Activated naive CD4-positive, alpha-beta T cell treated with anti-CD3 and anti-CD28 coated beads, Interleukin-2, amount 50 U/mL, for 16 hours (primary cell): ENCODE results near the gene RAB18.
"Not testable (repeated sequence)": the region's sequence is repeated elsewhere in the genome, so short reads cannot be mapped to it uniquely, and the experiment has no call there.

Experiments used
- DNase-seq: peaks from one replicate; pipeline ENCODE4 v3.0.0-alpha.2; 2020

RAB18 gene

DNA sequence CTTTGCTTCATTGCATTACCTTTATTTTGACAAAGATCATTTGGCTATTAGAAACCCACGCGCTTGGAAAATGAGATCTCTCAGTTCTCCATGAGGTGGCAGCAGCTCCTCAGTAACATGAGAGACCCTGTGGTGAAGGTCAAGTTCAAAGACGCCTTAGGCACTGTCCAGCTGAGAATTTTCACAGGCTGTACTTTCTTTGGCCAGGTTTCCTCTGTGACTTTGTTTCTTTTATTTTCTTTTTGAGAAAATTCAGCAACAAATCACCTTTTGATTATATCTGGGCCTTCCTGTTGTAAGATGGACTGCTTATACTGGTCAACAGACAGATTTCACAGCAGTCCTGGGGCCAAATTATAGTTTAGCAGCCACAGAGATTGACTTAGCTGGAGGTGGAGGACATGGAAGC is 54.5 kb downstream of the RAB18 start:
- no peak for DNase-seq

DNA sequence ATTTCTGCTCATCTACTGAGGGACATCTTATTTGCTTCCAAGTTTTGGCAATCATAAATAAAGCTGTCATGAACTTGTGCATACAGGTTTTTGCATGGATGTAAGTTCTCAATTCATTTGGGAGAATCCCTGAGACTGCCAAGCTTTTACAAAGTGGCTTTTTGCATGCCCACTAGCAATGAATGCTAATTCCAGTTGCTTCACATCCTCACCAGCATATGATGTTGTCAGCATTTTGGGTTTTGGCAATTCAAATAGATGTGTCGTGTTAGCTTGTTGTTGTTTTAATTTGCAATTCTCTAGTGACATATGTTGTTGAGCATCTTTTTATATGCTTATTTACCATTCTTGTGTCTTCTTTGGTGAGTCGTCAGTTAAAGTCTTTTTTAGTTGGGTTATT is 57.2 kb downstream of the RAB18 start:
- DNase-seq, result no peak

DNA sequence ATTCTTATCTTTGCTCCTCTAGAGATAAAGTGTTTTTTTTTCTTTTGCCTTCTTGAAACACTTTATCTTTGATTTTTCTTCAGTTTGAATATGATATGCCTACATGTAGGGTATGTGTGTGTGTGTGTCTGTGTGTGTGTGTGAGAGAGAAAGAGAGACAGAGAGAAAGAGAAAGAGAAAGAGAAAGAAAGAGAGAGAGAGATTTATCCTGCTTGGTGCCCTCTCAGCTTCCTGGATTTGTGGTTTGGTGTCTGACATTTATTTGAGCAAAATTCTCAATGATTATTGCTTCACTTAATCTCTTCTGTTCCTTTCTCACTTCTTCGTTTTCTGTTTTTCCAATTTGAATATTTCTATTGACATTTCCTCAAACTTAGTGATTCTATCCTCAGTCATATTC is 60.3 kb downstream of the RAB18 start:
- no peak for DNase-seq

DNA sequence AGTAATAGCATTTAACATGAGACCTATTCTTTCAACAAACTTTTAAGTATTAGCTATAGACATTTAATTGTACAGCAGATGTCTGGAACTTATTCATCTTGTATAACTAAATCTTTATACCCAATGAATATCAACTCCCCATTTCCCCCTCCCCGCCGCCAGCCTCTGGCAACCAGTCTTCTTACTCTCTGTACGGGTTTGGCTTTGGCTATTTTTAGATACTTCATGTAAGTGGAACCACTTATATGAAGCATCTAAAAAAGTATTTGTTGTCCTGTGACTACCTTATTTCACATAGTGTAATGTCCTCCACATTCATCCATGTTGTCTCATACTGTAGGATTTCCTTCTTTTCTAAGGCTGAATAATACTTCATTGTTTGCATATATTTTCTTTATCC is 60.8 kb downstream of the RAB18 start:
- no peak for DNase-seq

DNA sequence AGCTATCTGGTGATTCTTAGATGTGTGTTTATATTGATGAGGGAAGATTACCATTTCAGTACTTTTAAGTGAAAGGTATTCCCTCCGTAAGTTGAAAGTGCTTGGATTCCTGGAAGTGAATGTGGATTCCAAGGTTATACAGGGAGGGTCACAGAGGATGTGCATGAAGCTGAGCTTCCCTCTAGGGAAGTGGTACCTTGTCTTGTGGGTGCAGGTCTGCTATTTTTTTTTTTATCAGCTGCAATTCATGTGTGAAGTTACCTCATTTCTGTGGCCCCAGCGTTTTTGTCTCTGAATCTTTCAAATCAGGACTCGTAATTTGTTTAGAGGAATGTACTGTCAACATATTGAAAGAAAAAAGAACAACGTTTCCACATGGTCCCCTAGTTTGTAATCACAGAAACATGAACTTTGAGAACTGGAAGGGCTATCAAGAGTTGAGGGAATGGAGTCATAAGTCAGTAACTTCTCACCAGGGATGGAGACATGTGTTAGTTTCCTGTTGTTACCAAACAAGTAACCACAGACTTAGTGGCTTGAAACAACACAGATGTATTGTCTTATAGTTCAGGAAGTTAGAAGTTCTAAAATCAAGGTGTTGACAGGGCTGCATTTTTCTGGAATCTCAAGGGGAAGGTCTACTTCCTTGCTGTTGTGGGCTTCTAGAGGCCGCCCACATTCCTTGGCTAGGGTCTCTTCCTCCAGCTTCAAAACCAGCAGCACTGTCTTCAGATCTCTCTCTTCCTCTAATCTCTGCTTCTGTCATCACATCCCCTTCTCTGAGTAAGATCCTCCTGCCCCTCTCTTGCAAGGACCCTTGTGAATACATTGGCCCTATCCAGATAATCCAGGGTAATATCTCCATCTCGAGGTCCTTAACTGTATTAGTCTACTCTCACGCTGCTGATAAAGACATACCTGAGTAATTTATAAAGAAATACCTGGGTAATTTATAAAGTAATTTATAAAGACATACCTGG is 64.4 kb downstream of the RAB18 start:
- DNase-seq, result no peak

DNA sequence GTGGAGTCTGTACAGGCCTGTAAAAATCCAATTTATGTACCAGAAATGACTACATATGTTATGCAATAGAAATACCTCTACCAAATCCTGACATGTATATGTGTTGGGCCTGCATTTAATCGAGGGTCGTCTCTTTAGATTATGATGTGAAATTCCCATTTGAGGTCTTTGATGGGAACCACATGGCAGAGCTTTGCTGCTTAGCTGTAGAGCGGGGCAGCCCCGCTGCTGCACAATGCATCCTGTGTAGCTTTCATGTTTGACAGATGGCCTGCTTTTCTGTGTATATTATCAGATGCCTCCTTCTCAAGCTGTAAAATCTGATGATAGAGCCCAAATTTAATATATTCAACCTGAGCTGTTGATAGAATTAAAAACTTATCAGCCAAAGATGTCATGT is 65.8 kb downstream of the RAB18 start:
- no peak for DNase-seq

DNA sequence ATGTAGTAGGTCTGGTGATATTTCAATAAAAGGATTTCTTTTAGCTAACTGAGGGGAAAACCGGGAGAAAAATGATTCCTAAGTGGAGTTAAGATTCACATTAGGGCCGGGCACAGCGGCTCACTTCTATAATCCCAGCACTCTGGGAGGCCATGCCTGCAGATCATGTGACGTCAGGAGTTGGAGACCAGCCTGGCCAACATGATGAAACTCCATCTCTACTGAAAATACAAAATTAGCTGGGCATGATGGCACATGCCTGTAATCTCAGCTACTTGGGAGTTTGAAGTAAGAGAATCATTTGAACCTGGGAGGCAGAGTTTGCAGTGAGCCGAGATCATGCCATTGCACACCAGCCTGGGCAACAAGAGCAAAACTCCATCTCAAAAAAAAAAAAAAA is 72.9 kb downstream of the RAB18 start:
- not testable (repeated sequence) for DNase-seq

DNA sequence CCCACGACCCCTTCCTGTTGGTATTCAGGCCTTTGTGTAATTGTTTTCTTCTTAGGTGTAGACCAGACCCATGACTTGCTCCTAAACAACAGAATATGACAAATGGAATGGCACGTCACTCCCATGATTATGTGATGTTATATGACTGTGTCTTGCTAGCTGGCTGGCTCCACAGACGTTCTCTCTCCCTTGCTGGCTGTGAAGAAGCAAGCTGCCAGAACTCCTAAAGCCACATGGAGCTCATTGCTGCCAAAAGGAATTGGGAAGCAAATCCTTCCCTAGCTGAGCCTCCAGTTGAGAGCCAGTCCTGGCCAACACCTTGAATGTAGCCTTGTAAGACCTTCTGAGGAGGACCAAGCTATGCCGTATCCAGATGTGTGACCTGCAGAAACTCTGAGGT is 74.2 kb downstream of the RAB18 start:
- no peak for DNase-seq

DNA sequence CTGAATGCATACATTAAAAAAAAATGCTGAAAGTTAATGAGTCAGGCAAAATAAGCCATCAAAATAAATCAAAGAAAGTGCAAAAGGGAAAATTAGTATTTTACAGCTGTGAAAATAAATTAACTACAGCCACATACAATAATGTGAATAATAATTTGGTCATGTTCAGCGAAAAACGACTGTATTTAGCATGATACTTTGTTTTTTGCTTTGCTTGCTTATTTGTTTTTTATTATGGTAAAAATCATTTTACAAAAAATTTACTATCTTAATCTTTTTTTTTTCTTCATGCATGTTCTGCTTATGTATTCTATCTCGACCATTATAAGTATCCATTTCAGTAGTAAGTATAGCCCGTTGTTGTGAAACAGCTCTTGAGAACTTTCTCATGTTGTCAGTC is 77.1 kb downstream of the RAB18 start:
- no peak for DNase-seq

DNA sequence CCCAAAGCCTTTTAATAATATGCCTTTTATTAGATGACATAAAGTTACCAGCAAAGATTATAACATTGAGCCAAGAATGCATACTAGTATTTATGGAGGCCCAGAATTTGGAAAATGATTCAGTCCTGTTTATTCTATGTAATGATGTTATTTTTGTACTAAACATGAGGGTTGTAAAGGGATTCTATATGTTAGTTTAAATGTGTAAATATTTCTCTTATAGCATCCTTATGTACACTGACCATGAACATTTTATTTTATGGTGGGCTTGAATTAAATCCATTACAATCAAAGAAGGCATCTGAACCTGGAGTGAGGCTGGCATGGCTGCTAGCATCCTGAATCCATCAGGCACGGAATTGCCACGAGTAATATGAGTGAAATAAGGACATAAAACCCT is 80.2 kb downstream of the RAB18 start:
- DNase-seq, result no peak
